GM12873 (cell line): ENCODE measurements around the gene EEA1.

Source experiments
- CTCF ChIP-seq: IDR thresholded peaks from 2 replicates; pipeline ENCODE4 v1.5.1; 2012; ENCODE audit warnings: low read depth, mild to moderate bottlenecking, moderate library complexity, low read length, control low read depth; ENCODE audit not compliant: insufficient read depth; ENCODE audit errors: missing control alignments

Gene EEA1

GRCh38 chr12:92905811-92906554, 23.1 kb downstream of the EEA1 start:
- no peak for TF ChIP-seq CTCF

GRCh38 chr12:92905258-92905810, 23.8 kb downstream of the EEA1 start:
- TF ChIP-seq CTCF, result no peak

- TF ChIP-seq CTCF, result no peak
These were observed 28.2 kb downstream of the EEA1 start for GRCh38 chr12:92900941-92901340.

GRCh38 chr12:92899386-92900001, 29.6 kb downstream of the EEA1 start:
- no peak for TF ChIP-seq CTCF

GRCh38 chr12:92898755-92899154, 30.3 kb downstream of the EEA1 start:
- TF ChIP-seq CTCF, result no peak

- TF ChIP-seq CTCF, result no peak
These were observed 31.3 kb downstream of the EEA1 start for GRCh38 chr12:92897844-92898243.

- no peak for TF ChIP-seq CTCF
These were observed 38.4 kb downstream of the EEA1 start for GRCh38 chr12:92890601-92891106.
